Measurements from ENCODE around the gene CNTNAP2.
"Not testable (repeated sequence)": the region's sequence is repeated elsewhere in the genome, so short reads cannot be mapped to it uniquely, and the experiment has no call there.

The CNTNAP2 gene

GRCh38 chr7:147047696-147048095 lies 931.1 kb downstream of the CNTNAP2 start:
- DNase-seq: no peak

DNA sequence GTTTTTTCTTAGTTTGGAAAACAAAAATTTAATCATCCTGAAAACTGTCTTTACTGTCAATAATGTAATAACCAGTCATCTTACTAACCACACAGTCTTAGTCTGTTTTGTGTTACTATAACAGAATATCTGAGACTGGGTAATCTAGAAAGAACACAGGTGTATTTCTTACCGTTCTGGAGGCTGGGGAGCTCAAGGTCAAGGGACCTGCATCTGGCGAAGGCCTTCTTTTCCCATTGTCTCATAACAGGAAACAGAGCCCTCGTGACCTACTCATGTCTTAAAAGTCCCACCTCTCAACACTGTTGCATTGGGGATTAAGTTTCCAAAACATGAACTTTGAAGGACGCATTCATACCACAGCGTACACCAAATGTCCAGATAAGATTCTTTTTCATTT lies 932.3 kb downstream of the CNTNAP2 start:
- DNase-seq: no peak

- DNase-seq: no peak
These were observed 936.2 kb downstream of the CNTNAP2 start for GRCh38 chr7:147052818-147053217.

DNA sequence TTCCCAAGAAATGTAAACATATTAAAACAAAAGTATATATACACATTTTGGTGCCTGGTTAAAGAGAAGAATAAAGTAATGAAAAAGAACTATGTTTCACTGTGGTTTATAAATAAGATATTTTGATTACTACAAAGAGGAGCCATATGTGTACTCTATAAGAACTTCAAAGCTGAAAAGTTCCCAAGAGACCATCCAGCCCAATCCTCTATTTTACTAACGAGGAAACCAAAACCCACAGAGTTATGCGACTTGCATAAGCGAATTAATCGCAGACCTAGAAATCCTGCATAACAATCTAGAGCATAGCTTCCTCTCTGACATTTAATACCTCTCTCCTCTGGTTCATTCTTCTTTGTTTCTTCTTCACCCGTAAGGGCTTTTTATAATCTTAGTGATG lies 937.1 kb downstream of the CNTNAP2 start:
- no peak for DNase-seq

DNA sequence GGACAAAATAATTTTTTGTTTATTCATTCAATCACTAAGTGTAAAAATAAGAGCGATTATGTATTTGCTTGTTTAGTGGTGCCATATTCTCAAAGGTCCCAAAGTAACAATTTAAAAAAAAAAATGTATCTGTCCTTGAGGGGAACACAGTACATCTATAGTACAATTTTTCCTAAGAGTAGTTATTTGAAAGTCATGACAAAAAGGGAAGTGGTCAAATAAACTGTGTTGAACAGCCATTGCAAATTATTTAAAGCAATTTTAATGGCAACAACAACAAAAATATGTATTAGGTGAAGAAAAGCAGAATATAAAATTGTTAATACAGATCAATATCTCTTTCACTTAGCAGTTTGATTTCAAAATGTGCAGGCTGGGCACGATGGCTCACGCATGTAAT lies 943.5 kb downstream of the CNTNAP2 start:
- no peak for DNase-seq

- DNase-seq: no peak
These were observed 946.3 kb downstream of the CNTNAP2 start for GRCh38 chr7:147062897-147063296.

DNA sequence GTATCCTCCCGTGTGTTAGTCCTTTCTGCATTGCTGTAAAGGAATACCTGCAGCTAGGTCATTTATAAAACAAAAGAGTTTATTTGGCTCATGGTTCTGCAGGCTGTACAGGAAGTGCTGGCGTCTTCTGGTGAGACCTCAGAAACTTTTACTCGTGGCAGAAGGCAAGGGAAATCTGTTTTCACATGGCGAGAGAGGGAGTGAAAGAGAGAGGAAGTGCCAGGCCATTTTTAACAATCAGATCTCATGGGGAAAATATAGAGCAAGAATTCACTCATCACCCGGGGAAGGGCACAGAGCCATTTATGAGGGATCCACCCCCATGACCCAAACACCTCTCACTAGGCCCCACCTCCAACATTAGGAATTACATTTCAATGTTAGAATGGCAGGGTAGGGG lies 952.2 kb downstream of the CNTNAP2 start:
- no peak for DNase-seq

- DNase-seq: no peak
These were observed 953.2 kb downstream of the CNTNAP2 start for GRCh38 chr7:147069771-147070170.

- DNase-seq: no peak
These were observed 954.3 kb downstream of the CNTNAP2 start for GRCh38 chr7:147070886-147071285.

DNA sequence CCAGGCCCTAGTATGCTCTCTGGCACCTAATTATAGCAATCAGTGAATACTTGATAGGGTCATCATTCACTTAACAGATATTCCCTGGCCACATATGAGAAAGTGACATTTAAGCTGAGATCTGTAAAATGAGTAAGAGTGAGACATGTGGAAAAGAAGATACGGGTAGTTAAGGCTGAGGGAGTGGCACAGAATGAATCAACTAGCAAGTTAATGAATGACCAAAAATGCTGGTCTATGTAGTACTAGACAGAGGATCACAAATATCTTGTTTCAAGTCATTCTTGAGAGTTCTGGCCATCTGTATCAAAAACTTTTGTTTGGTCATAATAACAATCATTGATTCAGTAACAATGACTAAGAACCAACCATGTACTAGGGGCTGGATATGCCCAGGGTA lies 954.9 kb downstream of the CNTNAP2 start:
- DNase-seq: no peak

DNA sequence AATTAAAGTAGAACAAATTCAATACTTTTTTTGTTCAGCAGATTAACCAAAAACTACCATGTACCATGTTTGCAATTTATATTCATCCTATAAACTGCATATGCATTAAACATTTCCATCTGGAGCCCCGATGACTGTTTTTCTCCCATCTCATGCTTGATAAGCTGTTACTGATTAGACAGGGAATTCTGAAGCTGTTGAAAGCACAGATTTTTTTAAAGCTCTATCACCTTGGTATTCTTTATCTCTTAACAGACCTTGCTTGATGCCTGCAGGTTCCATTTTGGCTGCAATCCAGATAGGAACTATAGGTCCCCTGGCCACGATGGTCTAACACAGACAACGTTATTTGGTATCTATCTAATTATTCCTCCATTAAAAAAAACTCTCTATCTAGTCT lies 961.7 kb downstream of the CNTNAP2 start:
- DNase-seq: no peak

- no peak for DNase-seq
These were observed 962.5 kb downstream of the CNTNAP2 start for GRCh38 chr7:147079083-147079482.

GRCh38 chr7:147079921-147080420 lies 963.4 kb downstream of the CNTNAP2 start:
- DNase-seq: no peak

DNA sequence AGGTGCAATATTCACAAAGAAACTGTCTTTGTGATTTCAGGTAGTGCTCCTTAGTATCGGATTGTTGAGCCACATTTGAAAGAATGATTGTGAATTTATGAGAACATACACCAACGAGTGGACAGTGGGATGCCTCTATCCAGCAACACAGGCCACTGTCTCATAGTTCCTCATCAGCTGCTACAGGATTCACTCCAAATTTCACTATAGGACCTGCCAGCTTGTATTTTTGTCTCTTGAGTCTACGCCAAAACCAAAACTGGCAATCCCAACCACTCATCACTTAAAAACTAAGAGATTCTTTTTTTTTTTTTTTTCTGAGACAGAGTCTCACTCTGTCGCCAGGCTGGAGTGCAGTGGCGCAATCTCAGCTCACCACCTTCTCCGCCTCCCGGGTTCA lies 964.5 kb downstream of the CNTNAP2 start:
- DNase-seq: no peak

- no peak for DNase-seq
These were observed 972.5 kb downstream of the CNTNAP2 start for GRCh38 chr7:147089051-147089461.

DNA sequence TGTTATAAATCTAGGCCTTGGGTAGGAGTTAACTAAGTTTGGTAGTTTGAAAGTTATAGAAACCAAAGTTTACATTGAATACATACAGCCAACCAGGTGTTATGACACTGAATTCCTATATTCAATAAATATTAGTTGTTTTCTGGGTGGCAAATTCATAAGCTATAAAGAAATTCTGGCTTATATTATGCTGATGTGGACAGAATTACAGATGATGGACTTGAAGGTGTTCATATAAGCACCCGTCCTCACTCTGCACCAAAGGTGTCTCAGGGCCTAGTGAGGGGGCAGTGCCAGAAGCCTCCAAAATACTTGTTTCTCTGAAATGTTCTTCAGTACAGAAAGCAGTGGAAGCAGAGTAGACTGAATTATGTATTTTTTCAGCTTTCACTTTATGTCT lies 973.0 kb downstream of the CNTNAP2 start:
- no peak for DNase-seq

DNA sequence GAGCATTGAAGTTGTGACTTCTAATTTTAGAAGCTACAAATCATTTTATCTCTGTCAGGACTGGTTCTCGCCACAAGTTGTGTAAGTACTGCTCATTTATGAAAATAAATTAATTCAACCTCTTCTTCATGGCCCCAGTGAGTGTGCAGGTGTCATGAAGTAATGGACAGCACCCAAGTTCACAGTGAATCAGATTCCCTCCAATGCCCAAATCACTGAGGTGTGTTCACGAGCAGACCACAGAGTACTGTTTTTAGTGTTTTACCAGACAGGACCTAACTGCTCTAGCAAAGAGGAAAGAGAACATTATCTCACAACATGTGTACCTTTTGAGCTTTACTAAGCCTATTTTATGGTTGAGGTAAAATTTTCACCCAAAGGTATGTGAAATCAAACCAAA lies 980.0 kb downstream of the CNTNAP2 start:
- DNase-seq: no peak

GRCh38 chr7:147103224-147103623 lies 986.6 kb downstream of the CNTNAP2 start:
- DNase-seq: no peak

GRCh38 chr7:147106746-147107145 lies 990.1 kb downstream of the CNTNAP2 start:
- DNase-seq: no peak

DNA sequence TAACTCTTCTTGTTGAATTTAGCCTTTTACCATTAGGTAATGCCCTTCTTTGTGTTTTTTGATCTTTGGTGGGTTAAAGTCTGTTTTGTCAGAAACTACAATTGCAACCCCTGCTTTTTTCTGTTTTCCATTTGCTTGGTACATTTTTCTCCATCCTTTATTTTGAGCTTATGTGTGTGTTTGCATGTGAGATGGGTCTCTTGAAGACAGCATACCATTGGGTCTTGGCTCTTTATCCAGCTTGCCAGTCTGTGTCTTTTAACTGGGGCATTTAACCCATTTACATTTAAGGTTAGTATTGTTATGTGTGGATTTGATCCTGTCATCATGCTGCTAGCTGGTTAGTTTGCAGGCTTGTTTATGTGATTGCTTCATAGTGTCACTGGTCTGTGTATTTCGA lies 997.9 kb downstream of the CNTNAP2 start:
- not testable (repeated sequence) for DNase-seq

DNA sequence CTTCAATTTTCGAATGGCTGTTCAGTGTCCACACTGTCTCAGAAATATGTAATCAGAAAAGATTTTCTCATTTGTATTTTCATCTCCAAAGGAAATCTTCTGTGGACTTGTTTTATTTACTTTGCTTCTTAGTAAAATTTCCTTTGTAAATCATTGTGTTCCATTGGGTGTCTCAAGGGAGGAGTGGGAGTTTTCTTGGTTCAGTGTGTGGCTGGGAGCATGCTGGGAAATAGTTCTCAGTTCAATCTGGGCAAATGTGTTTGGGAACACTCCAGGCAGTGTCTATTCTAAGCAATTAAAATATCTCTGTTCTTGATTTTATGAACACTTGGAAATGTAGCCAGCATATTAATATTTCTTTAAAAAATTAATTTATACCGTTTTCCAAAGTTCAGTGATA lies 1019.8 kb downstream of the CNTNAP2 start:
- no peak for DNase-seq

- DNase-seq: no peak
These were observed 1028.6 kb downstream of the CNTNAP2 start for GRCh38 chr7:147145194-147145593.

DNA sequence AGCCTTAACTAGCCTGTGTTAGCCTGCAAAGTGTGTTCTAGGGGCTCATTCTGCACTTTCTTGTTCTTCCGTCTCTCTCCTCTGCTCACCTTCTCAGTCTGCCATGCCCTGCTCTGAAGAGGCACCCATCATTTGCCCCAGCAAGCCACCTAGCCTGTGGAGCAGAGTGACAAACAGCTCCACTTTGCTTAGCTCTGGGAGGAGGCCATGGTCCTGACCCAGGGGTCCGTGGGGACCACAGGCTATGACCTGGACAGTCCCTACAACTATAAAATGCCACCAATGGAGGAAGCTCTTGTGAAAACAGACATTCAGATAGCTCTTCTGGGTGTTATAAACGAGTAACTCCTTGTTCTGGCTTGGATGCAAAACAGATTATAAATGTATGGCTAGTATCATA lies 1029.6 kb downstream of the CNTNAP2 start:
- no peak for DNase-seq

- DNase-seq: no peak
These were observed 1035.1 kb downstream of the CNTNAP2 start for GRCh38 chr7:147151661-147152060.

DNA sequence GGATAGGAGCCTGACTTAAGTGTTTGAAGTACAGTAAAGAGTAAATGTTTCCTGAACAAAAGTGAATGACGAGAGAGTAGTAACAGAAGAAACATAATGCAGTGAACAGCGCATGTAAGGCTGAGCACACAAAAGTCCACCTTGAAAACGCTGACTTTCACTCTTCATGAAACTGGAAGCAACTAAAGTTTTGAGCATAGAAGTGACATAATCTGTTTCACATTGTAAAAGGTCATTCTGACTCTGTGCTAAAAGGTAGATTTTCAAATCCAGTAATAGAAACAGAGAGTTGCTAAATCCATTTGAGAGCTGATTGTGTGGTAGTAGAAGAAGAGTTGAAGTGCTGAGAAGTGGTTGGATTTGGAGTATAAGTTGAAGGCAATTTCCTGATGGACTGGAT lies 1037.0 kb downstream of the CNTNAP2 start:
- DNase-seq: no peak

- DNase-seq: no peak
These were observed 1044.8 kb downstream of the CNTNAP2 start for GRCh38 chr7:147161405-147161804.
